NOMO-1 treated with dmso at 0.1 percent for 144 hours (cell line): ENCODE measurements around the gene PRR15.

ENCODE experiments used
- DNase-seq: peaks from one replicate; lab custom pipeline; 2025; ENCODE audit not compliant: unreplicated experiment; lab: John Stamatoyannopoulos, UW

Gene PRR15

GRCh38 chr7:29607889-29608288 lies 44.3 kb downstream of the PRR15 start:
- no peak for DNase-seq

- no peak for DNase-seq
These were observed 45.8 kb downstream of the PRR15 start for GRCh38 chr7:29609162-29610037.

- DNase-seq, result no peak
These were observed 46.5 kb downstream of the PRR15 start for GRCh38 chr7:29610086-29610485.

- DNase-seq, result no peak
These were observed 48.4 kb downstream of the PRR15 start for GRCh38 chr7:29611941-29612544.

- no peak for DNase-seq
These were observed 49.0 kb downstream of the PRR15 start for GRCh38 chr7:29612596-29612995.

DNA sequence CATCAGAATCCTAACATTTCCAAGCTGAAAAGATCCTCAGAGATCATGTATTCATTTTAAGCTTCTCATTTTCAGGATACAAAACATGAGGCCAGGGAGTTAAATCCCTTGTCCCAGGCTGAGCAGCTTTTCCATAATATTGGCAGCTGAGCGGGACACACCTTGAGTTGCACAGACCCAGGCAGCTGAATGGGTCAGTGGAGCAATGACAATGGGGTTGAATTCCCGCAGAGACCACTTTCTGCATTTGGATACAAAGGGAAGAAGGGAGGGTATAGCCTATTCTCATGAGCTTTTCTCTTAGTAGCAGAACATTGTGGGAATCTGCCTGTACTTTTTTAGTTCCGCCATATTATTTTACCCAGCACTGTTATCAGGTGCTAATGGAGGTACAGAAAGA lies 49.5 kb downstream of the PRR15 start:
- DNase-seq, result no peak

DNA sequence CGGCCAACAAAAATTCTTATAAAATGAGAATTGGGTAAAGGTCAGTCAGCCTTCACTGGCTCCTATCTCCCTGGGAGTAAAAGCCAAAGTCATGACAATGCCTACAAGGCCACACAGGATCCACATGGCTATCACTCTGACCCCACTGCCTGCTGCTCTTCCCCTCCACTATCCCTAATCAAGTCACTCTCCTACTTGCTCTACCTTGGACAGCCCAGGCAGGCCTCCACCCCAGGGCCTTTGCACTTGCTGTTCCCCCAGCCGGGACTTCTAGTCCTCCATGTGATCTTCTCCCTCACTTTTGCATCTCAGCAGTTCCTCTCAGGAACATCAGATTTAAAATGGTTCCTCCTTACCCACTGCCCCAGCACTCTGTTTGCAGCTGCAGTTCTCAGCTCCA lies 50.6 kb downstream of the PRR15 start:
- no peak for DNase-seq
